ENCODE measurements around the gene GDPD5.

Gene GDPD5

DNA sequence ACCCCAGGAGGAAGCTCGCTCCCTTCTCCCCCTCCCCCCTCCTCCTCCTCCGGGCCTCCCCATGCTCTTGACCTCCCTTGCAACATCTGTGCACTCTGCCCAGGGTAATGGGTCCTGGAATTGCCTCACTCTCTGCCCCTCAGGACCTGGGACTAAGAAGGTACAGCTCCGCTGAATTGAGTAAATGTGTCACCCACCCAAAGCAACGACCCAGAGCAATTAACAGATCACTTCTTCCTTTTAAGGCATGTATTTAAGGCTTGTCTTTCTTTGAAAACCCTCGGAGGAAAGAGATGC, 15.1 kb downstream of the GDPD5 start:
- no peak overlapping the region for H2AFZ ChIP-seq (ENCODE audit: low read depth, low read length)
- ATAC-seq (ENCODE audit: insufficient read depth, low read depth): no peak
- H3K27me3 ChIP-seq (ENCODE audit: insufficient read depth, low read length, poor library complexity): no peaks in the 10 kb centered on the region
- TF ChIP-seq EZH2 (IDR thresholded peaks at IDR 0.05; ENCODE audit: borderline replicate concordance, low read depth, low read length, severe bottlenecking) (no peak), CTCF (IDR thresholded peaks at IDR 0.05; ENCODE audit: borderline replicate concordance, extremely low read depth, low read length, poor library complexity, severe bottlenecking) (no peak)
- H3K4me1 ChIP-seq (ENCODE audit: insufficient read depth, low read length): no peaks in the 10 kb centered on the region
- no peaks in the 10 kb centered on the region for H3K9me3 ChIP-seq (ENCODE audit: insufficient read depth, low read length, severe bottlenecking)
- H4K20me1 ChIP-seq (ENCODE audit: insufficient read depth, low read length): peaks cover 8% of the 10 kb centered on the region; the same call in 1 of the 2 replicates
- H3K4me2 ChIP-seq (ENCODE audit: insufficient read depth, low read length): no peak overlapping the region
- H3K9ac ChIP-seq (ENCODE audit: low read depth, low read length): no peak overlapping the region
- H3K4me3 ChIP-seq (ENCODE audit: low read depth in 1 of 2, low read length in 2 of 2): no peak overlapping the region
- no peak overlapping the region for H3K27ac ChIP-seq (ENCODE audit: low read length)
- H3K79me2 ChIP-seq (ENCODE audit: insufficient read depth, low read length): no peaks in the 10 kb centered on the region
- no peaks in the 10 kb centered on the region for H3K36me3 ChIP-seq (ENCODE audit: insufficient read depth, low read length)
- DNase-seq: no peak

DNA sequence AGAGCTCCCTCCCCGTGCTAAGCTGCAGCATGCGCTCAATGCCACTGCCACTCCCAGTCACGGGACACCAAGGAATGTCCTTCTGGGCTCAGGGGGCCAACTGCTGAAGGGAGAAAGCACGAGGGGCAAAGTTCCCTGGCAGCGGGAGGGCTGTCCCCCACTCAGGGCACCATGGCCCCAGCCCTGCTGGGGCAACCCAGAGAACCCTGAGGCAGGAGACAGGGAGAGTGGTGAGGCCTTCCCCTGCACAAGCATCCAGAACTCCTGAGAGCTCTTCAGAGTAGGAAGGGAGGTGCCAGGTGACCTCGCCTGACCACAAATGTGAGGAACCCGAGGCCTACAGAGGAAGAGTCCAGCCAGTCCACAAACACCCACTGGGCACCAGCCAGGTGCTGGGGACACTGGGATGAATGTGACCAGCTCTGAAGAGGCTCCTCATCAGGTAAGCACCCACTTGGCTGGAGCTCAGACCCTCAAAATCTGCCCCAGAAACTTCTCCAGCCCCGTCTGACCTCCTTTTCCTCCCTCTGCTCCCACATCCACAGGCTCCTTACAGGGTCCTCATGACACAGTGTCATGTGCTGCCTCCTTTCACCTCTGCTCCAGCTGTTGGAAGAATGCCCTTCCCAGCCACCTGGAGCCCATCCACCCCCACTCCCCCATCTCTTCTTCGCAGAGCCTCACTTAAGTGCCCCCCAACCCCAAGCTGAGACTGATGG, 15.6 kb downstream of the GDPD5 start:
- Histone ChIP-seq H3K27ac (ENCODE audit: low read length) (no peak overlapping the region), H3K9ac (ENCODE audit: low read depth, low read length) (no peak overlapping the region), H2AFZ (ENCODE audit: low read depth, low read length) (no peak overlapping the region), H3K36me3 (ENCODE audit: insufficient read depth, low read length) (no peaks in the 10 kb centered on the region), H3K4me3 (ENCODE audit: low read depth in 1 of 2, low read length in 2 of 2) (no peak overlapping the region), H3K27me3 (ENCODE audit: insufficient read depth, low read length, poor library complexity) (no peaks in the 10 kb centered on the region), H4K20me1 (ENCODE audit: insufficient read depth, low read length) (peaks cover 8% of the 10 kb centered on the region; the same call in 1 of the 2 replicates), H3K79me2 (ENCODE audit: insufficient read depth, low read length) (no peaks in the 10 kb centered on the region), H3K4me1 (ENCODE audit: insufficient read depth, low read length) (no peaks in the 10 kb centered on the region), H3K9me3 (ENCODE audit: insufficient read depth, low read length, severe bottlenecking) (no peaks in the 10 kb centered on the region), H3K4me2 (ENCODE audit: insufficient read depth, low read length) (no peak overlapping the region)
- ATAC-seq (ENCODE audit: insufficient read depth, low read depth) (no peak), DNase-seq (no peak)
- no peak for TF ChIP-seq EZH2 (IDR thresholded peaks at IDR 0.05; ENCODE audit: borderline replicate concordance, low read depth, low read length, severe bottlenecking)
- no peak for TF ChIP-seq CTCF (IDR thresholded peaks at IDR 0.05; ENCODE audit: borderline replicate concordance, extremely low read depth, low read length, poor library complexity, severe bottlenecking)

DNA sequence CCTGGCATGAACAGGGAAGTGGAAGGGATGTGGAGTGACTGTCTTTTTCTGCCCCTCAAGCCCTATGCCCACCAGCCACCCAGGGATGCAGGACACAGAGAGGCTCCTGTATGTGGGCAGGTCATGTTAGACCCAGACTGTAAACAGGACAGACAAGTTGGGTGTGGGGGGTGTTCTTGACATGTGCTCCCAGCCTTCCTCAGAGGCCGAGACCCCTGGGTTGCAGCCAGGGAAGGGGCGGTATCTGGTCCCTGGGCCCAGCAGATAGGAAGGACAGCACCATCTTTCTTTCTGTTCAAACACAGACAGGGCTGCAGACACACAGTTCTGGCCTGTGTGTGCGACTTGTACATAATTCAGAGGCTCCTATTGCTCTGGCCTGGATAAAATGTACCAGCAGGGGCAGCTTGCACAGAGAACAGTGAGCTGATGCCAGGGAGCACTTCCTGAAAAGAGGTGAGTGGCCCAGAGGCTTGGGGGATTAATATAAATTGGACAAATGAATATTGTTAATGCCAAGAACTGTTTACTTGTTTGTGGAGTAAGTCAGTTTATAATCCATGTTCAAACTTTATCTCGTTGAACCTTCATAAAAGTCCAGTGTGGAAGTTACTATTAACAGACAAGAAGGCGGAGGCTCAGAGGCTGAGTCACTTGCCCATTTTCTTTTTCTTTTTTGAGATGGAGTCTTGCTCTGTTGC, 16.6 kb downstream of the GDPD5 start:
- no peak for TF ChIP-seq CTCF (IDR thresholded peaks at IDR 0.05; ENCODE audit: borderline replicate concordance, extremely low read depth, low read length, poor library complexity, severe bottlenecking)
- TF ChIP-seq EZH2 (IDR thresholded peaks at IDR 0.05; ENCODE audit: borderline replicate concordance, low read depth, low read length, severe bottlenecking): no peak
- Histone ChIP-seq H3K27ac (ENCODE audit: low read length) (no peak overlapping the region), H3K4me1 (ENCODE audit: insufficient read depth, low read length) (no peaks in the 10 kb centered on the region), H3K4me2 (ENCODE audit: insufficient read depth, low read length) (no peak overlapping the region), H2AFZ (ENCODE audit: low read depth, low read length) (no peak overlapping the region), H3K9ac (ENCODE audit: low read depth, low read length) (no peak overlapping the region), H3K9me3 (ENCODE audit: insufficient read depth, low read length, severe bottlenecking) (no peaks in the 10 kb centered on the region), H3K4me3 (ENCODE audit: low read depth in 1 of 2, low read length in 2 of 2) (no peak overlapping the region), H3K79me2 (ENCODE audit: insufficient read depth, low read length) (no peaks in the 10 kb centered on the region), H3K36me3 (ENCODE audit: insufficient read depth, low read length) (no peaks in the 10 kb centered on the region), H4K20me1 (ENCODE audit: insufficient read depth, low read length) (peaks cover 8% of the 10 kb centered on the region; the same call in 1 of the 2 replicates), H3K27me3 (ENCODE audit: insufficient read depth, low read length, poor library complexity) (no peaks in the 10 kb centered on the region)
- ATAC-seq (ENCODE audit: insufficient read depth, low read depth): no peak
- DNase-seq: no peak
